ENCODE results near the gene PROP1.

GRCh38 chr5:177995691-177996595 is at the start of gene PROP1:
- TF ChIP-seq EP300 (IDR thresholded peaks at IDR 0.05; ENCODE audit: borderline replicate concordance) (no peak), EGR1 (IDR thresholded peaks at IDR 0.05) (no peak), ZBTB7A (IDR thresholded peaks at IDR 0.05; ENCODE audit: low read depth) (no peak)

All from Ishikawa (cell line).